K562 treated with DMSO at 1 percent for 24 hours (cell line): ENCODE measurements around the gene SLX9. TPM values are rescaled to one million over a fixed set of nuclear protein-coding genes. Genes with fewer than 3 reads are reported as not detected.

ENCODE experiments used
- total RNA-seq: library from RNA; unstranded; fragments of 300-600 nt; gene quantifications from 2 replicates; pipeline ENCODE4 v1.2.3, GENCODE V29; 2022; ENCODE audit warnings: low read depth; ENCODE audit not compliant: insufficient read depth

Gene SLX9
- total RNA-seq: 43.8 and 49.2 TPM in 2 replicates

GRCh38 chr21:44939532-44940115 lies at the start of gene SLX9:
Gene SLX9, plus strand, starts transcription at chr21:44940029. Its CDS starts 29 bp downstream, at chr21:44940058.

GRCh38 chr21:44920694-44921604 lies 18.9 kb upstream of the SLX9 start, which contains the start of gene ITGB2:
Gene ITGB2, minus strand, starts transcription at chr21:44920899. Its CDS starts 10,117 bp downstream, at chr21:44910782.

Other genes starting within 250 kb of the SLX9 start
- gene KRTAP10-12, start 242.9 kb upstream of the SLX9 start, total RNA-seq: not detected in 2 replicates
- gene TSPEAR, start 228.5 kb upstream of the SLX9 start, total RNA-seq: 0.08 TPM in 1 of 2 replicates, not detected in the other
- 67.6 and 76.4 TPM in 2 replicates for gene UBE2G2, start 138.2 kb upstream of the SLX9 start, total RNA-seq
- gene SUMO3, start 122.0 kb upstream of the SLX9 start, total RNA-seq: 76.7 and 81.9 TPM in 2 replicates
- gene PTTG1IP, start 66.3 kb upstream of the SLX9 start, total RNA-seq: 157 and 170 TPM in 2 replicates
- 1.3 TPM in 2 replicates for gene ITGB2, start 19.1 kb upstream of the SLX9 start, total RNA-seq
- 9.8 and 10.6 TPM in 2 replicates for gene ADARB1, start 134.6 kb downstream of the SLX9 start, total RNA-seq